ENCODE measurements around the gene DGKH. TPM values are rescaled to one million over a fixed set of nuclear protein-coding genes. Genes with fewer than 3 reads are reported as not detected.
"Not testable (repeated sequence)": the region's sequence is repeated elsewhere in the genome, so short reads cannot be mapped to it uniquely, and the experiment has no call there.

Gene DGKH
- total RNA-seq, 1 donor = 3.9 TPM

GRCh38 chr13:42076309-42076713, 27.9 kb downstream of the DGKH start:
- H3K4me1 ChIP-seq (ENCODE audit: insufficient read depth, low read length) = no peaks in the 10 kb centered on the region

GRCh38 chr13:42078128-42078808, 29.8 kb downstream of the DGKH start:
- no peak overlapping the region for H3K4me3 ChIP-seq (ENCODE audit: low read length)
- H3K9me3 ChIP-seq (ENCODE audit: low read depth, low read length) = no peaks in the 10 kb centered on the region
- no peaks in the 10 kb centered on the region for H3K27me3 ChIP-seq (ENCODE audit: insufficient read depth, low read length)
- no peaks in the 10 kb centered on the region for H3K4me1 ChIP-seq (ENCODE audit: insufficient read depth, low read length)

More at GRCh38 chr13:42076309-42076713, 27.9 kb downstream of the DGKH start:
- H3K4me3 ChIP-seq (ENCODE audit: low read length) = no peak overlapping the region
- no peaks in the 10 kb centered on the region for H3K9me3 ChIP-seq (ENCODE audit: low read depth, low read length)
- no peaks in the 10 kb centered on the region for H3K27me3 ChIP-seq (ENCODE audit: insufficient read depth, low read length)

- H3K4me3 ChIP-seq (ENCODE audit: low read length) = no peak overlapping the region
- H3K27me3 ChIP-seq (ENCODE audit: insufficient read depth, low read length) = no peaks in the 10 kb centered on the region
- H3K9me3 ChIP-seq (ENCODE audit: low read depth, low read length) = no peaks in the 10 kb centered on the region
- H3K4me1 ChIP-seq (ENCODE audit: insufficient read depth, low read length) = no peaks in the 10 kb centered on the region
Observed at GRCh38 chr13:42083138-42083770, 34.8 kb downstream of the DGKH start.

- H3K27me3 ChIP-seq (ENCODE audit: insufficient read depth, low read length) = no peaks in the 10 kb centered on the region
- no peaks in the 10 kb centered on the region for H3K9me3 ChIP-seq (ENCODE audit: low read depth, low read length)
Observed at GRCh38 chr13:42084722-42085121, 36.3 kb downstream of the DGKH start.

GRCh38 chr13:42086582-42086981, 38.1 kb downstream of the DGKH start:
- H3K4me1 ChIP-seq (ENCODE audit: insufficient read depth, low read length) = no peaks in the 10 kb centered on the region
- no peaks in the 10 kb centered on the region for H3K27me3 ChIP-seq (ENCODE audit: insufficient read depth, low read length)
- no peaks in the 10 kb centered on the region for H3K9me3 ChIP-seq (ENCODE audit: low read depth, low read length)
- H3K4me3 ChIP-seq (ENCODE audit: low read length) = no peak overlapping the region

More at GRCh38 chr13:42084722-42085121, 36.3 kb downstream of the DGKH start:
- H3K4me1 ChIP-seq (ENCODE audit: insufficient read depth, low read length) = no peaks in the 10 kb centered on the region
- H3K4me3 ChIP-seq (ENCODE audit: low read length) = no peak overlapping the region

GRCh38 chr13:42094516-42095040, 46.1 kb downstream of the DGKH start:
- Histone ChIP-seq H3K4me3 (ENCODE audit: low read length) (no peak overlapping the region), H3K27me3 (ENCODE audit: insufficient read depth, low read length) (no peaks in the 10 kb centered on the region), H3K4me1 (ENCODE audit: insufficient read depth, low read length) (no peaks in the 10 kb centered on the region), H3K9me3 (ENCODE audit: low read depth, low read length) (no peaks in the 10 kb centered on the region)

GRCh38 chr13:42096222-42096621, 47.8 kb downstream of the DGKH start:
- not testable (repeated sequence) for H3K4me3 ChIP-seq (ENCODE audit: low read length); H3K9me3 ChIP-seq (ENCODE audit: low read depth, low read length); H3K27me3 ChIP-seq (ENCODE audit: insufficient read depth, low read length); H3K4me1 ChIP-seq (ENCODE audit: insufficient read depth, low read length)

GRCh38 chr13:42099962-42100675, 51.7 kb downstream of the DGKH start:
- no peaks in the 10 kb centered on the region for H3K27me3 ChIP-seq (ENCODE audit: insufficient read depth, low read length)
- H3K9me3 ChIP-seq (ENCODE audit: low read depth, low read length) = no peaks in the 10 kb centered on the region
- H3K4me1 ChIP-seq (ENCODE audit: insufficient read depth, low read length) = no peaks in the 10 kb centered on the region
- H3K4me3 ChIP-seq (ENCODE audit: low read length) = no peak overlapping the region

GRCh38 chr13:42100960-42101359, 52.5 kb downstream of the DGKH start:
- no peaks in the 10 kb centered on the region for H3K9me3 ChIP-seq (ENCODE audit: low read depth, low read length)
- no peak overlapping the region for H3K4me3 ChIP-seq (ENCODE audit: low read length)

GRCh38 chr13:42101821-42102585, 53.6 kb downstream of the DGKH start:
- no peak overlapping the region for H3K4me3 ChIP-seq (ENCODE audit: low read length)
- H3K4me1 ChIP-seq (ENCODE audit: insufficient read depth, low read length) = no peaks in the 10 kb centered on the region
- no peaks in the 10 kb centered on the region for H3K9me3 ChIP-seq (ENCODE audit: low read depth, low read length)
- no peaks in the 10 kb centered on the region for H3K27me3 ChIP-seq (ENCODE audit: insufficient read depth, low read length)

More at GRCh38 chr13:42100960-42101359, 52.5 kb downstream of the DGKH start:
- Histone ChIP-seq H3K4me1 (ENCODE audit: insufficient read depth, low read length) (no peaks in the 10 kb centered on the region), H3K27me3 (ENCODE audit: insufficient read depth, low read length) (no peaks in the 10 kb centered on the region)

GRCh38 chr13:42102961-42103865, 54.8 kb downstream of the DGKH start:
- H3K4me1 ChIP-seq (ENCODE audit: insufficient read depth, low read length) = no peaks in the 10 kb centered on the region
- no peak overlapping the region for H3K4me3 ChIP-seq (ENCODE audit: low read length)
- H3K9me3 ChIP-seq (ENCODE audit: low read depth, low read length) = no peaks in the 10 kb centered on the region
- H3K27me3 ChIP-seq (ENCODE audit: insufficient read depth, low read length) = no peaks in the 10 kb centered on the region

- Histone ChIP-seq H3K4me3 (ENCODE audit: low read length) (no peak overlapping the region), H3K4me1 (ENCODE audit: insufficient read depth, low read length) (no peaks in the 10 kb centered on the region), H3K27me3 (ENCODE audit: insufficient read depth, low read length) (no peaks in the 10 kb centered on the region)
Observed at GRCh38 chr13:42106998-42107397, 58.5 kb downstream of the DGKH start.

GRCh38 chr13:42107421-42107820, 59.0 kb downstream of the DGKH start:
- Histone ChIP-seq H3K9me3 (ENCODE audit: low read depth, low read length) (no peaks in the 10 kb centered on the region), H3K4me1 (ENCODE audit: insufficient read depth, low read length) (no peaks in the 10 kb centered on the region), H3K27me3 (ENCODE audit: insufficient read depth, low read length) (no peaks in the 10 kb centered on the region), H3K4me3 (ENCODE audit: low read length) (no peak overlapping the region)

More at GRCh38 chr13:42106998-42107397, 58.5 kb downstream of the DGKH start:
- H3K9me3 ChIP-seq (ENCODE audit: low read depth, low read length) = no peaks in the 10 kb centered on the region

- Histone ChIP-seq H3K4me3 (ENCODE audit: low read length) (no peak overlapping the region), H3K4me1 (ENCODE audit: insufficient read depth, low read length) (no peaks in the 10 kb centered on the region), H3K9me3 (ENCODE audit: low read depth, low read length) (no peaks in the 10 kb centered on the region), H3K27me3 (ENCODE audit: insufficient read depth, low read length) (no peaks in the 10 kb centered on the region)
Observed at GRCh38 chr13:42108217-42108616, 59.8 kb downstream of the DGKH start.

Measured in mononuclear cell (primary cell).